B cell (primary cell): ENCODE data around the gene MAP3K12.

ENCODE experiments used
- CTCF ChIP-seq: fragments of 200-600 bp; IDR thresholded peaks from one replicate; pipeline ENCODE4 v1.8.0; 2022; ENCODE audit warnings: antibody characterized with exemption, mild to moderate bottlenecking
- EZH2 ChIP-seq: IDR thresholded peaks from 2 replicates; pipeline ENCODE4 v1.6.1; 2012; ENCODE audit warnings: borderline replicate concordance, low read depth, mild to moderate bottlenecking, moderate library complexity, low read length; ENCODE audit not compliant: insufficient read depth, poor library complexity, severe bottlenecking

GRCh38 chr12:53504004-53504920, 5.0 kb upstream of the MAP3K12 start:
- TF ChIP-seq CTCF (no peak), EZH2 (no peak)
